NCI-H526 (cell line): ENCODE measurements around the gene SUGCT.

Experiments
- DNase-seq, 2 experiments: peaks; one replicate each; lab custom pipeline; 2025; lab: John Stamatoyannopoulos, UW

Gene SUGCT

GRCh38 chr7:40909346-40909980 is 774.7 kb downstream of the SUGCT start:
- no peak for DNase-seq
